ENCODE measurements around the gene AP5S1. TPM values are rescaled to one million over a fixed set of nuclear protein-coding genes. Genes with fewer than 3 reads are reported as not detected.

Gene AP5S1
- total and polyA plus RNA-seq, 2 of the 13 experiments (the other 11 are each of a cell fraction or from before 2014, with no cell fraction given), result 7.9 to 23.2 TPM

GRCh38 chr20:3818155-3819151 lies 1.9 kb upstream of the AP5S1 start (continued):
- TF ChIP-seq ZNF770 (CRISPR knock-in tag; IDR thresholded peaks at IDR 0.05) (peak; percentile 95), ZMAT5 (CRISPR knock-in tag; IDR thresholded peaks at IDR 0.05; ENCODE audit: borderline replicate concordance, low read depth) (no peak), ETV6 (CRISPR knock-in tag; conservative IDR thresholded peaks at IDR 0.05) (no peak; the same call in 1 of the 2 replicates), ZNF33A (CRISPR knock-in tag; IDR thresholded peaks at IDR 0.05; ENCODE audit: borderline replicate concordance) (no peak), MYPOP (CRISPR knock-in tag; IDR thresholded peaks at IDR 0.05) (no peak), ZNF777 (CRISPR knock-in tag; IDR thresholded peaks at IDR 0.05) (no peak), SNAPC2 (CRISPR knock-in tag; IDR thresholded peaks at IDR 0.05) (peak; percentile 70; the same call in 1 of the 2 replicates), FOXK1 (CRISPR knock-in tag; IDR thresholded peaks at IDR 0.05; ENCODE audit: borderline replicate concordance, low read depth) (peak; percentile 85; the same call in 1 of the 2 replicates), ZBTB40 (IDR thresholded peaks at IDR 0.05) (no peak), ZBTB40 (CRISPR knock-in tag; IDR thresholded peaks at IDR 0.05) (peak; percentile 72), ZFP36 (IDR thresholded peaks at IDR 0.05; ENCODE audit: borderline replicate concordance, low read depth, low read length, partially characterized antibody) (peak; percentile 21), AGO2 (optimal IDR thresholded peaks at IDR 0.05; ENCODE audit: low read depth, low read length) (no peak), HBP1 (CRISPR knock-in tag; IDR thresholded peaks at IDR 0.05; ENCODE audit: low read depth) (peak; percentile 83; the same call in 1 of the 2 replicates)

Measured in HepG2 (cell line).